Measurements from ENCODE around the gene WNT7B.

DNA sequence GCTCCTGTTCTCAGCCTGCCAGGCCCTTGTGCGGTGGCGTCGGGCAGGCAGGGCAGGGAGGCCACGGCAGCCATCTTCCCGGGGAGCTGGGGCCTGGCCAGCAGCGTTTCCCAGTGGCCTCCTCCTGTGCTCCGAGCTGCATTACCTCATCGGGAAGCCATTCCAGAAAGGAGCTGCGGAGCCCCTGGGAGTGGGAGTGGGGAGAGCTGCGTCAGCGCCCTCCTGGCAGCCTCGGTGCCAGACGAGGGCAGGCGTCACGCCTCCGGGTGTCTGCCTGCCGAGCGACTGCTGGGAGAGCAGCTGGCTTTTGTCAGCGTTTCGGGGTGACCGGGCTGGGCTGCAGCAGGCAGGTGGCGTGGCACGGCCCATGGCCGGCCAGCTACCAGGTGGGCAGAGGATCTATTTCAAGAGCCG lies 30.9 kb upstream of the WNT7B start:
- TF ChIP-seq, protein P1, sequence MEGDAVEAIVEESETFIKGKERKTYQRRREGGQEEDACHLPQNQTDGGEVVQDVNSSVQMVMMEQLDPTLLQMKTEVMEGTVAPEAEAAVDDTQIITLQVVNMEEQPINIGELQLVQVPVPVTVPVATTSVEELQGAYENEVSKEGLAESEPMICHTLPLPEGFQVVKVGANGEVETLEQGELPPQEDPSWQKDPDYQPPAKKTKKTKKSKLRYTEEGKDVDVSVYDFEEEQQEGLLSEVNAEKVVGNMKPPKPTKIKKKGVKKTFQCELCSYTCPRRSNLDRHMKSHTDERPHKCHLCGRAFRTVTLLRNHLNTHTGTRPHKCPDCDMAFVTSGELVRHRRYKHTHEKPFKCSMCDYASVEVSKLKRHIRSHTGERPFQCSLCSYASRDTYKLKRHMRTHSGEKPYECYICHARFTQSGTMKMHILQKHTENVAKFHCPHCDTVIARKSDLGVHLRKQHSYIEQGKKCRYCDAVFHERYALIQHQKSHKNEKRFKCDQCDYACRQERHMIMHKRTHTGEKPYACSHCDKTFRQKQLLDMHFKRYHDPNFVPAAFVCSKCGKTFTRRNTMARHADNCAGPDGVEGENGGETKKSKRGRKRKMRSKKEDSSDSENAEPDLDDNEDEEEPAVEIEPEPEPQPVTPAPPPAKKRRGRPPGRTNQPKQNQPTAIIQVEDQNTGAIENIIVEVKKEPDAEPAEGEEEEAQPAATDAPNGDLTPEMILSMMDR (IDR thresholded peaks at IDR 0.05; ENCODE audit: low read depth, low read length, poor library complexity, severe bottlenecking): no peak
- TF ChIP-seq EZH2phosphoT487 (IDR thresholded peaks at IDR 0.05; ENCODE audit: borderline replicate concordance, low read length): no peak
